K562 (cell line): ENCODE data around the gene ADAT1. TPM values are rescaled to one million over a fixed set of nuclear protein-coding genes. Genes with fewer than 3 reads are reported as not detected.

Experiments
- ATAC-seq: fragments of 200-7000 bp; cut with Tn5 transposase; 3 replicates; pipeline ENCODE4 v1.9.1; 2020; ENCODE audit warnings: moderate library complexity
- BruUV-seq: library from RNA; stranded (reverse); fragments of 400-500 nt; replicated peaks from 2 replicates; lab custom pipeline; 2021; lab: Mats Ljungman, UMichigan
- CTCF ChIA-PET: fragments of 300-600 bp; formaldehyde crosslinking; extraction: SDS; loops from one replicate; lab custom pipeline; 2021; ENCODE audit warnings: low intra/inter-chr PET ratio; lab: Yijun Ruan, JAX
- POLR2A ChIA-PET: fragments of 300-600, 350-650 bp; sonication (Branson Sonifier 250); formaldehyde crosslinking; extraction: SDS; loops from one replicate; lab custom pipeline; 2021; ENCODE audit warnings: antibody characterized with exemption, inconsistent platforms; lab: Yijun Ruan, JAX
- DNase-seq, 4 experiments: peaks; one replicate each; pipeline versions ENCODE4 v3.0.0 to v3.0.0-alpha.2; 2011 to 2018; ENCODE audit warnings: low spot score in 3 of 4, mixed read lengths in 3 of 4; ENCODE audit errors: extremely low read depth in 1 of 4
- FAIRE-seq: peaks from 2 replicates; lab custom pipeline; 2011; peaks lifted over from hg19 to GRCh38; lab: Jason Lieb, UNC
- H2AFZ ChIP-seq: 2 replicates; pipeline ENCODE4 v1.6.0; 2011; ENCODE audit warnings: low read depth, low read length, control low read depth, inconsistent platforms
- H3K27ac ChIP-seq: fragments of 200-600 bp; 3 replicates; pipeline ENCODE4 v1.8.0; 2011; ENCODE audit warnings: low read depth, mild to moderate bottlenecking, control low read depth, inconsistent platforms, low read length, moderate library complexity, mixed read lengths; ENCODE audit errors: extremely low read depth
- H3K27me3 ChIP-seq, 2 experiments: fragments of 300-600 bp in 1 of 2; 2 replicates in 1 of 2; 3 replicates in 1 of 2; pipeline versions ENCODE4 v1.6.0 to v1.8.0; 2011; ENCODE audit warnings: inconsistent platforms in 2 of 2, low read length in 2 of 2, mild to moderate bottlenecking in 1 of 2, mixed read lengths in 1 of 2, moderate library complexity in 1 of 2; ENCODE audit not compliant: control insufficient read depth in 2 of 2, insufficient read depth in 2 of 2
- H3K36me3 ChIP-seq: fragments of 300-600 bp; 3 replicates; pipeline ENCODE4 v1.8.0; 2011; ENCODE audit warnings: mild to moderate bottlenecking, low read length, inconsistent platforms; ENCODE audit not compliant: control insufficient read depth, insufficient read depth
- H3K4me1 ChIP-seq, 2 experiments: fragments of 200-600 bp in 1 of 2; replicated peaks in 1 of 2; 2 replicates in 1 of 2; 3 replicates in 1 of 2; pipeline versions ENCODE4 v1.5.1 to v1.8.0; 2011; ENCODE audit warnings: inconsistent platforms in 2 of 2, low read length in 2 of 2, mild to moderate bottlenecking in 1 of 2, mixed read lengths in 1 of 2, moderate library complexity in 1 of 2; ENCODE audit not compliant: control insufficient read depth in 2 of 2, insufficient read depth in 2 of 2
- H3K4me2 ChIP-seq: 2 replicates; pipeline ENCODE4 v1.6.1; 2011; ENCODE audit warnings: low read length, control low read depth, inconsistent platforms, mixed read lengths; ENCODE audit not compliant: insufficient read depth
- H3K4me3 ChIP-seq: fragments of 200-600 bp; sonication (generic), shearing (Covaris generic); 2 replicates; pipeline ENCODE4 v1.5.1; 2016; ENCODE audit warnings: control low read depth, inconsistent platforms
- H3K79me2 ChIP-seq: fragments of 200-600 bp; 3 replicates; pipeline ENCODE4 v1.8.0; 2011; ENCODE audit warnings: low read length, inconsistent platforms; ENCODE audit not compliant: control insufficient read depth, insufficient read depth
- H3K9ac ChIP-seq, 2 experiments: 2 replicates each; pipeline versions ENCODE4 v1.6.0 to v1.6.1; 2011; ENCODE audit warnings: low read depth in 2 of 2, low read length in 2 of 2, control low read depth in 1 of 2, inconsistent platforms in 1 of 2, mild to moderate bottlenecking in 1 of 2, mixed read lengths in 1 of 2; ENCODE audit not compliant: insufficient read depth in 1 of 2
- H3K9me1 ChIP-seq: one replicate; pipeline ENCODE4 v1.6.0; 2011; ENCODE audit warnings: inconsistent platforms, mild to moderate bottlenecking, low read length, moderate library complexity; ENCODE audit not compliant: control insufficient read depth, insufficient read depth
- H3K9me3 ChIP-seq: replicated peaks from 2 replicates; pipeline ENCODE4 v1.5.1; 2011; ENCODE audit warnings: low read depth, low read length, inconsistent platforms; ENCODE audit not compliant: control insufficient read depth, insufficient read depth
- H4K20me1 ChIP-seq: replicated peaks from 2 replicates; pipeline ENCODE4 v1.6.1; 2011; ENCODE audit warnings: low read length, inconsistent platforms, mixed read lengths; ENCODE audit not compliant: control insufficient read depth, insufficient read depth
- FOXA1 ChIP-seq: fragments of 450-650 bp; IDR thresholded peaks from 2 replicates; pipeline ENCODE4 v1.6.1; 2016; ENCODE audit warnings: mild to moderate bottlenecking, borderline replicate concordance
- KLF16 ChIP-seq: IDR thresholded peaks from 2 replicates; pipeline ENCODE4 v1.6.1; 2016; ENCODE audit warnings: antibody characterized with exemption
- MAFK ChIP-seq: IDR thresholded peaks from 2 replicates; pipeline ENCODE4 v1.6.1; 2011; ENCODE audit warnings: low read length, improper control_type of control experiment
- MGA ChIP-seq: fragments of 450-650 bp; IDR thresholded peaks from 2 replicates; pipeline ENCODE4 v1.6.1; 2016; ENCODE audit warnings: mild to moderate bottlenecking, moderate library complexity
- RCOR1 ChIP-seq, 2 experiments: IDR thresholded peaks; 2 replicates each; pipeline ENCODE4 v1.6.1; 2012; ENCODE audit warnings: low read depth in 2 of 2, low read length in 2 of 2, borderline replicate concordance in 1 of 2, improper control_type of control experiment in 1 of 2
- RFX5 ChIP-seq: IDR thresholded peaks from 2 replicates; pipeline ENCODE4 v1.6.1; 2011; ENCODE audit warnings: low read depth, mild to moderate bottlenecking, improper control_type of control experiment, low read length
- TBP ChIP-seq: optimal IDR thresholded peaks from 2 replicates; pipeline ENCODE3; 2011; ENCODE audit warnings: low read depth, low read length, improper control_type of control experiment
- WHSC1 ChIP-seq: IDR thresholded peaks from one replicate; pipeline ENCODE4 v1.6.1; 2012; ENCODE audit warnings: low read length, control low read depth, inconsistent platforms
- ZNF436 ChIP-seq: fragments of 250-450, 450-650 bp; sonication (Bioruptor Pico); formaldehyde crosslinking; IDR thresholded peaks from 2 replicates; pipeline ENCODE4 v1.7.0; 2020; ENCODE audit warnings: mild to moderate bottlenecking
- ZNF445 ChIP-seq: fragments of 250-450 bp; sonication (Bioruptor Pico); IDR thresholded peaks from 2 replicates; pipeline ENCODE4 v1.4.0; 2020; ENCODE audit warnings: low read depth, mild to moderate bottlenecking, moderate library complexity
- WGBS: fragments of 100-300 bp; shearing (Covaris generic); methylation state at CpG from one replicate; pipeline ENCODE4 v1.1.6; 2016; ENCODE audit warnings: low coverage, mixed read lengths; ENCODE audit not compliant: insufficient coverage; ENCODE audit errors: missing lambda C conversion rate; 5-methylcytosine and 5-hydroxymethylcytosine counted together
- in situ Hi-C: fragments of 300-500 bp; cut with MboI; formaldehyde crosslinking; loops from 4 replicates; pipeline ENCODE4 v1.15.0; 2018; ENCODE audit warnings: inconsistent platforms, mixed read lengths
- intact Hi-C: fragments of 100-400 bp; cut with micrococcal nuclease; formaldehyde crosslinking; loops from 2 replicates; pipeline ENCODE4 v1.14.2; 2022
- polyA plus RNA-seq, 8 experiments: library from polyadenylated mRNA; depleted of rRNA in 4 of 8; stranded (reverse) in 5 of 8; unstranded in 3 of 8; fragments of >200 nt; fragmentation: Nextera tagmentation in 2 of 8; fragmentation: Illumina TruSeq in 1 of 8; extraction: Ambion mirVana in 2 of 8; extraction: Trizol in 1 of 8; gene quantifications; 2 replicates each; pipeline versions ENCODE4 v1.2.1 to v1.2.3, GENCODE V29; 2011 to 2014; ENCODE audit warnings: inconsistent platforms in 1 of 8, missing spikeins in 1 of 8
- total RNA-seq, 7 experiments: library from RNA; depleted of rRNA in 6 of 7; stranded (reverse); fragments of >200 nt in 6 of 7; fragmentation: Illumina TruSeq in 2 of 7; extraction: Trizol in 2 of 7; gene quantifications; 2 replicates each; pipeline versions ENCODE4 v1.2.1 to v1.2.3, GENCODE V29; 2011 to 2021; ENCODE audit warnings: low replicate concordance in 1 of 7

The ADAT1 gene
- total and polyA plus RNA-seq, 9 of the 15 experiments (the other 6 are each of a cell fraction or from before 2014, with no cell fraction given) = 16.0 to 36.7 (median 28.2) TPM

- TF ChIP-seq WHSC1 (no peak), TBP (no peak)
Observed at GRCh38 chr16:75628351-75628750, 5.3 kb upstream of the ADAT1 start (continued).

- Histone ChIP-seq H3K4me2 (no peak overlapping the region), H4K20me1 (no peaks in the 10 kb centered on the region), H3K27me3 (no peaks in the 10 kb centered on the region), H3K9me1 (no peaks in the 10 kb centered on the region), H3K79me2 (peaks cover 2% of the 10 kb centered on the region), H3K36me3 (peaks cover 81% of the 10 kb centered on the region), H3K27ac (peak overlapping the region; percentile 12; the same call in 2 of the 3 replicates), H3K4me3 (no peak overlapping the region), H2AFZ (no peak overlapping the region), H3K9me3 (no peaks in the 10 kb centered on the region), H3K4me1 (peaks cover 11 to 18% of the 10 kb centered on the region in 2 experiments; a peak in 4 of 5 replicates), H3K9ac (no peak overlapping the region)
- FAIRE-seq = no peak
- ChIA-PET POLR2A (no interaction called here), CTCF (no interaction called here)
- intact Hi-C loops (no loop called here), in situ Hi-C loops (loop anchor here (25.0 kb wide), 1 partner anchor 1559 kb away; the partner anchor contains the start of genes MON1B and SYCE1L)
- DNase-seq = peak in 1 of 4 experiments; percentile 30
- ATAC-seq = no peak
- 52% methylated on average over 3 of the region's 3 CpGs for WGBS
- BruUV-seq = no TSS peak
- no peak for TF ChIP-seq FOXA1
- no peak for TF ChIP-seq MAFK
- no peak for TF ChIP-seq RCOR1 (IDR thresholded peaks at IDR 0.05; ENCODE audit: borderline replicate concordance in 1 of 2, low read depth in 2 of 2, low read length in 2 of 2)
- no peak for TF ChIP-seq RFX5
- no peak for TF ChIP-seq MGA
- no peak for TF ChIP-seq ZNF445
- TF ChIP-seq ZNF436 = no peak
- no peak for TF ChIP-seq KLF16
Observed at GRCh38 chr16:75627851-75628250, 4.8 kb upstream of the ADAT1 start.
